HCT116 (cell line): ENCODE measurements around the gene SAG. TPM values are rescaled to one million over a fixed set of nuclear protein-coding genes. Genes with fewer than 3 reads are reported as not detected.

Experiments
- ATAC-seq: fragments of 200-7000 bp; cut with Tn5 transposase; 2 replicates; pipeline ENCODE4 v1.9.1; 2020; ENCODE audit warnings: mild to moderate bottlenecking, moderate library complexity
- BruUV-seq: library from RNA; stranded (reverse); fragments of 400-500 nt; replicated peaks from 2 replicates; lab custom pipeline; 2021; lab: Mats Ljungman, UMichigan
- CTCF ChIA-PET: fragments of 300-600 bp; sonication (Branson Sonifier 250); formaldehyde crosslinking; loops from one replicate; lab custom pipeline; 2021; ENCODE audit warnings: antibody characterized with exemption; lab: Charles Lee
- POLR2A ChIA-PET: fragments of 300-600, 350-600 bp; sonication (Branson Sonifier 250); formaldehyde crosslinking; loops from one replicate; lab custom pipeline; 2021; ENCODE audit warnings: antibody characterized with exemption; lab: Charles Lee
- RAD21 ChIA-PET, 2 experiments: fragments of 300-600 bp; sonication (Branson Sonifier 250); formaldehyde crosslinking; loops; one replicate each; lab custom pipeline; 2023; ENCODE audit warnings: low total read pairs in 2 of 2; ENCODE audit not compliant: uncharacterized antibody in 2 of 2, unreplicated experiment in 2 of 2, low non-redundant PET in 1 of 2; lab: Charles Lee
- DNase-seq: peaks from one replicate; pipeline ENCODE4 v3.0.0-alpha.2; 2010; ENCODE audit warnings: low read depth, low spot score
- H2AFZ ChIP-seq: fragments of 200-600 bp; shearing (Covaris generic), sonication (generic); 2 replicates; pipeline ENCODE4 v1.6.1; 2017; ENCODE audit warnings: low read depth, mixed run types, mixed read lengths, antibody characterized with exemption, low read length; ENCODE audit not compliant: poor library complexity, severe bottlenecking
- H3K27ac ChIP-seq: 2 replicates; pipeline ENCODE4 v1.5.1; 2012; ENCODE audit warnings: low read depth, low read length
- H3K27me3 ChIP-seq: fragments of 200-600 bp; sonication (generic); 2 replicates; pipeline ENCODE4 v1.6.1; 2016; ENCODE audit warnings: mixed run types, low read length, mixed read lengths; ENCODE audit not compliant: insufficient read depth
- H3K36me3 ChIP-seq, 2 experiments: fragments of 200-500 bp in 1 of 2; fragments of 200-600 bp in 1 of 2; sonication (Bioruptor generic) in 1 of 2; sonication (generic) in 1 of 2; 2 replicates each; pipeline versions ENCODE4 v1.5.1 to v1.6.1; 2014 to 2016; ENCODE audit warnings: low read length in 2 of 2, inconsistent platforms in 1 of 2, mixed read lengths in 1 of 2, mixed run types in 1 of 2; ENCODE audit not compliant: insufficient read depth in 2 of 2, control insufficient read depth in 1 of 2
- H3K4me1 ChIP-seq, 2 experiments: fragments of 200-600 bp in 1 of 2; sonication (generic) in 1 of 2; 2 replicates each; pipeline versions ENCODE4 v1.5.1 to v1.6.1; 2012 to 2017; ENCODE audit warnings: low read length in 2 of 2, inconsistent platforms in 1 of 2, mild to moderate bottlenecking in 1 of 2, mixed read lengths in 1 of 2, mixed run types in 1 of 2, moderate library complexity in 1 of 2; ENCODE audit not compliant: insufficient read depth in 2 of 2, control insufficient read depth in 1 of 2
- H3K4me2 ChIP-seq: fragments of 200-600 bp; sonication (generic); 2 replicates; pipeline ENCODE4 v1.6.1; 2017; ENCODE audit warnings: mixed run types, low read length, mixed read lengths
- H3K4me3 ChIP-seq, 2 experiments: fragments of 200-600 bp in 1 of 2; sonication (generic) in 1 of 2; replicated peaks in 1 of 2; 2 replicates each; pipeline ENCODE4 v1.5.1; 2011 to 2016; ENCODE audit warnings: low read length in 2 of 2, control low read depth in 1 of 2, low read depth in 1 of 2, mild to moderate bottlenecking in 1 of 2, mixed read lengths in 1 of 2, mixed run types in 1 of 2
- H3K79me2 ChIP-seq: fragments of 200-600 bp; sonication (generic); 2 replicates; pipeline ENCODE4 v1.6.1; 2017; ENCODE audit warnings: mild to moderate bottlenecking, mixed run types, low read length, moderate library complexity, mixed read lengths; ENCODE audit not compliant: insufficient read depth
- H3K9ac ChIP-seq: fragments of 200-600 bp; sonication (generic); 2 replicates; pipeline ENCODE4 v1.6.1; 2016; ENCODE audit warnings: low read length, mixed read lengths
- H3K9me2 ChIP-seq: fragments of 200-600 bp; sonication (generic), shearing (Covaris generic); 2 replicates; pipeline ENCODE4 v1.6.1; 2017; ENCODE audit warnings: mixed run types, mild to moderate bottlenecking, moderate library complexity; ENCODE audit not compliant: insufficient read depth
- H3K9me3 ChIP-seq, 2 experiments: fragments of 200-500 bp in 1 of 2; fragments of 200-600 bp in 1 of 2; sonication (Bioruptor generic) in 1 of 2; sonication (generic) in 1 of 2; 2 replicates each; pipeline ENCODE4 v1.6.1; 2014 to 2017; ENCODE audit warnings: low read length in 2 of 2, mixed read lengths in 2 of 2, inconsistent platforms in 1 of 2, low read depth in 1 of 2, mild to moderate bottlenecking in 1 of 2, mixed run types in 1 of 2, moderate library complexity in 1 of 2; ENCODE audit not compliant: control insufficient read depth in 1 of 2, insufficient read depth in 1 of 2
- H4K20me1 ChIP-seq: fragments of 200-600 bp; sonication (generic), shearing (Covaris generic); 2 replicates; pipeline ENCODE4 v1.6.1; 2017; ENCODE audit warnings: mixed run types, mild to moderate bottlenecking, moderate library complexity; ENCODE audit not compliant: insufficient read depth
- ATF3 ChIP-seq: IDR thresholded peaks from 2 replicates; pipeline ENCODE4 v1.6.1; 2012
- CBX3 ChIP-seq: IDR thresholded peaks from 2 replicates; pipeline ENCODE4 v1.6.1; 2012; ENCODE audit warnings: low read depth
- CEBPB ChIP-seq: IDR thresholded peaks from 2 replicates; pipeline ENCODE4 v1.6.1; 2012; ENCODE audit warnings: low read depth
- CTCF ChIP-seq, 3 experiments: fragments of 200-600 bp in 1 of 3; sonication (generic) in 1 of 3; IDR thresholded peaks in 2 of 3; conservative IDR thresholded peaks in 1 of 3; 2 replicates each; pipeline ENCODE4 v1.5.1; 2012 to 2017; ENCODE audit warnings: low read depth in 2 of 3, low read length in 2 of 3, antibody characterized with exemption in 1 of 3, borderline replicate concordance in 1 of 3, control low read depth in 1 of 3, mild to moderate bottlenecking in 1 of 3, mixed read lengths in 1 of 3, mixed run types in 1 of 3, moderate library complexity in 1 of 3; ENCODE audit not compliant: insufficient read depth in 1 of 3
- EGR1 ChIP-seq: IDR thresholded peaks from 2 replicates; pipeline ENCODE4 v1.6.1; 2012; ENCODE audit warnings: low read depth
- EZH2phosphoT487 ChIP-seq: fragments of 200-600 bp; IDR thresholded peaks from 2 replicates; pipeline ENCODE4 v1.6.1; 2018; ENCODE audit warnings: antibody characterized with exemption, borderline replicate concordance
- FOSL1 ChIP-seq: IDR thresholded peaks from 2 replicates; pipeline ENCODE4 v1.6.1; 2012; ENCODE audit warnings: low read depth
- POLR2A ChIP-seq: IDR thresholded peaks from 2 replicates; pipeline ENCODE4 v1.7.0; 2011; ENCODE audit warnings: borderline replicate concordance; ENCODE audit not compliant: insufficient read depth, insufficient read length; ENCODE audit errors: extremely low read depth
- RAD21 ChIP-seq: IDR thresholded peaks from 2 replicates; pipeline ENCODE4 v1.6.1; 2012; ENCODE audit warnings: low read depth, mild to moderate bottlenecking
- REST ChIP-seq: IDR thresholded peaks from 2 replicates; pipeline ENCODE4 v1.6.1; 2012; ENCODE audit warnings: low read depth
- TCF7L2 ChIP-seq: IDR thresholded peaks from 2 replicates; pipeline ENCODE4 v1.7.0; 2011; ENCODE audit warnings: borderline replicate concordance, inconsistent platforms; ENCODE audit not compliant: insufficient read depth, insufficient read length; ENCODE audit errors: extremely low read depth
- YY1 ChIP-seq: IDR thresholded peaks from 2 replicates; pipeline ENCODE4 v1.6.1; 2011; ENCODE audit warnings: low read length, low read depth, moderate library complexity, mild to moderate bottlenecking; ENCODE audit not compliant: insufficient replicate concordance; ENCODE audit errors: extremely low read depth
- ZBTB33 ChIP-seq: IDR thresholded peaks from 2 replicates; pipeline ENCODE4 v1.6.1; 2011; ENCODE audit warnings: mild to moderate bottlenecking, low read length, moderate library complexity; ENCODE audit not compliant: insufficient replicate concordance; ENCODE audit errors: extremely low read depth
- ZFX ChIP-seq: fragments of 450-650 bp; IDR thresholded peaks from 2 replicates; pipeline ENCODE4 v1.6.1; 2017
- ZNF274 ChIP-seq: fragments of 200-500 bp; sonication (Bioruptor generic); IDR thresholded peaks from 2 replicates; pipeline ENCODE4 v1.6.1; 2014; ENCODE audit warnings: mild to moderate bottlenecking, low read depth, low read length, inconsistent platforms
- intact Hi-C: fragments of 100-400 bp; cut with micrococcal nuclease; formaldehyde crosslinking; loops from 2 replicates; pipeline ENCODE4 v1.10.0; 2022
- total RNA-seq: library from RNA; stranded (reverse); gene quantifications from one replicate; pipeline ENCODE4 v1.2.1, GENCODE V29; 2021; ENCODE audit not compliant: unreplicated experiment

Gene SAG
- total RNA-seq, 1 experiment from 2014 or later: not detected

GRCh38 chr2:233297076-233297475 is 10.5 kb upstream of the SAG start:
- no peak for ATAC-seq
- ChIA-PET POLR2A (no interaction called here), RAD21 (no interaction called here), CTCF (no interaction called here)
- Histone ChIP-seq H3K4me3 (no peak overlapping the region), H3K9me3 (no peaks in the 10 kb centered on the region), H3K36me3 (peaks cover 21 to 35% of the 10 kb centered on the region in 2 experiments; a peak in 3 of 4 replicates), H3K27ac (no peak overlapping the region), H3K27me3 (no peaks in the 10 kb centered on the region), H3K9me2 (no peaks in the 10 kb centered on the region), H3K79me2 (no peaks in the 10 kb centered on the region), H3K9ac (no peak overlapping the region), H3K4me2 (no peak overlapping the region), H4K20me1 (no peaks in the 10 kb centered on the region), H3K4me1 (no peaks in the 10 kb centered on the region), H2AFZ (no peak overlapping the region)
- BruUV-seq: no TSS peak
- TF ChIP-seq POLR2A (no peak), CBX3 (no peak), ZNF274 (no peak), ZBTB33 (no peak), RAD21 (no peak), EZH2phosphoT487 (no peak), FOSL1 (no peak), EGR1 (no peak), CTCF (IDR thresholded peaks at IDR 0.05 in 2 of 3, conservative IDR thresholded peaks at IDR 0.05 in 1 of 3; ENCODE audit: borderline replicate concordance in 1 of 3, insufficient read depth in 1 of 3, low read depth in 2 of 3, low read length in 2 of 3) (no peak), ATF3 (no peak), CEBPB (no peak), TCF7L2 (no peak), ZFX (no peak), YY1 (no peak), REST (no peak)
- intact Hi-C loops: no loop called here
- DNase-seq: no peak
